HepG2 (cell line): ENCODE data around the gene PCDHA9. TPM values are rescaled to one million over a fixed set of nuclear protein-coding genes. Genes with fewer than 3 reads are reported as not detected.

Experiments used
- ATAC-seq: fragments of 200-7000 bp; cut with Tn5 transposase; 3 replicates; pipeline ENCODE4 v1.9.1; 2020; ENCODE audit warnings: mild to moderate bottlenecking, moderate library complexity
- BruUV-seq: library from RNA; stranded (reverse); fragments of 400-500 nt; replicated peaks from 2 replicates; lab custom pipeline; 2021; lab: Mats Ljungman, UMichigan
- CTCF ChIA-PET: fragments of 300-600 bp; formaldehyde crosslinking; extraction: SDS; loops from one replicate; lab custom pipeline; 2021; ENCODE audit warnings: low total read pairs, inconsistent platforms, low intra/inter-chr PET ratio; lab: Yijun Ruan, JAX
- POLR2A ChIA-PET: fragments of 350-600 bp; sonication (Branson Sonifier 250); formaldehyde crosslinking; loops from one replicate; lab custom pipeline; 2020; ENCODE audit warnings: antibody characterized with exemption, inconsistent platforms; lab: Yijun Ruan, JAX
- DNase-seq: peaks from one replicate; pipeline ENCODE4 v3.0.0-alpha.2; 2015; ENCODE audit warnings: low spot score
- FAIRE-seq: peaks from 3 replicates; lab custom pipeline; 2011; peaks lifted over from hg19 to GRCh38; lab: Jason Lieb, UNC
- H2AFZ ChIP-seq: one replicate; pipeline ENCODE4 v1.6.1; 2011; ENCODE audit warnings: low read length, inconsistent platforms
- H3K27ac ChIP-seq: fragments of 300-600 bp; 3 replicates; pipeline ENCODE4 v1.8.0; 2011; ENCODE audit warnings: mixed run types, mild to moderate bottlenecking, mixed read lengths, low read length, inconsistent platforms; ENCODE audit not compliant: insufficient read depth; ENCODE audit errors: extremely low read length
- H3K27me3 ChIP-seq, 2 experiments: fragments of 200-600 bp in 1 of 2; 2 replicates in 1 of 2; 3 replicates in 1 of 2; pipeline versions ENCODE4 v1.6.0 to v1.8.0; 2011; ENCODE audit warnings: low read length in 2 of 2, mild to moderate bottlenecking in 2 of 2, moderate library complexity in 2 of 2, inconsistent platforms in 1 of 2; ENCODE audit not compliant: insufficient read depth in 2 of 2, control insufficient read depth in 1 of 2
- H3K36me3 ChIP-seq, 2 experiments: fragments of 200-600 bp in 1 of 2; replicated peaks in 1 of 2; 2 replicates in 1 of 2; 3 replicates in 1 of 2; pipeline versions ENCODE4 v1.5.1 to v1.8.0; 2011; ENCODE audit warnings: low read length in 2 of 2, inconsistent platforms in 1 of 2; ENCODE audit not compliant: insufficient read depth in 2 of 2, control insufficient read depth in 1 of 2
- H3K4me1 ChIP-seq: 2 replicates; pipeline ENCODE4 v1.5.1; 2012; ENCODE audit warnings: low read length, inconsistent platforms; ENCODE audit not compliant: insufficient read depth
- H3K4me2 ChIP-seq: 2 replicates; pipeline ENCODE4 v1.6.0; 2011; ENCODE audit warnings: low read depth, low read length, inconsistent platforms
- H3K4me3 ChIP-seq, 3 experiments: fragments of 200-600 bp in 1 of 3; sonication (generic), shearing (Covaris generic) in 1 of 3; replicated peaks in 1 of 3; 2 replicates each; pipeline ENCODE4 v1.5.1; 2011 to 2016; ENCODE audit warnings: low read length in 3 of 3, inconsistent platforms in 2 of 3, low read depth in 2 of 3, mild to moderate bottlenecking in 2 of 3, control low read depth in 1 of 3, mixed read lengths in 1 of 3; ENCODE audit not compliant: insufficient read depth in 1 of 3
- H3K79me2 ChIP-seq: one replicate; pipeline ENCODE4 v1.6.1; 2011; ENCODE audit warnings: low read length, inconsistent platforms; ENCODE audit not compliant: insufficient read depth
- H3K9ac ChIP-seq: 2 replicates; pipeline ENCODE4 v1.6.0; 2011; ENCODE audit warnings: mild to moderate bottlenecking, low read depth, low read length, inconsistent platforms; ENCODE audit not compliant: insufficient read depth
- H3K9me3 ChIP-seq: 2 replicates; pipeline ENCODE4 v1.5.1; 2012; ENCODE audit warnings: mild to moderate bottlenecking, low read length
- H4K20me1 ChIP-seq: 2 replicates; pipeline ENCODE4 v1.6.0; 2011; ENCODE audit warnings: inconsistent platforms, mild to moderate bottlenecking, low read length, moderate library complexity; ENCODE audit not compliant: insufficient read depth
- ELF1 ChIP-seq: sonication (generic); formaldehyde crosslinking; IDR thresholded peaks from 2 replicates; pipeline ENCODE4 v1.4.0; 2020; ENCODE audit warnings: missing genetic modification reagents
- GABPB1 ChIP-seq: IDR thresholded peaks from 2 replicates; pipeline ENCODE4 v1.6.1; 2016; ENCODE audit warnings: mild to moderate bottlenecking, missing genetic modification reagents, moderate library complexity, missing compliant biosample characterization
- GPN1 ChIP-seq: sonication (generic); formaldehyde crosslinking; IDR thresholded peaks from 2 replicates; pipeline ENCODE4 v1.5.1; 2020; ENCODE audit warnings: missing genetic modification reagents, borderline replicate concordance
- KAT7 ChIP-seq: IDR thresholded peaks from 2 replicates; pipeline ENCODE4 v1.6.1; 2018; ENCODE audit warnings: borderline replicate concordance, missing compliant biosample characterization
- LBX2 ChIP-seq: sonication (generic); formaldehyde crosslinking; IDR thresholded peaks from 2 replicates; pipeline ENCODE4 v1.5.0; 2020; ENCODE audit warnings: missing genetic modification reagents, mild to moderate bottlenecking, borderline replicate concordance
- NCOA2 ChIP-seq: sonication (generic); formaldehyde crosslinking; IDR thresholded peaks from 2 replicates; pipeline ENCODE4 v1.8.0; 2022; ENCODE audit warnings: inconsistent platforms
- PHB2 ChIP-seq: fragments of 450-650 bp; IDR thresholded peaks from 2 replicates; pipeline ENCODE4 v1.6.1; 2018; ENCODE audit not compliant: partially characterized antibody
- ZNF136 ChIP-seq: sonication (generic); formaldehyde crosslinking; IDR thresholded peaks from 2 replicates; pipeline ENCODE4 v1.8.1; 2022; ENCODE audit warnings: low read depth, mild to moderate bottlenecking, moderate library complexity, missing genetic modification reagents
- WGBS: methylation state at CpG from one replicate; pipeline ENCODE4 v1.1.6; 2017; ENCODE audit warnings: low lambda C conversion rate; 5-methylcytosine and 5-hydroxymethylcytosine counted together
- in situ Hi-C: cut with HindIII; loops from 2 replicates; pipeline ENCODE4 v1.10.0; 2017; ENCODE audit warnings: low pct_unique_long_range_greater_than_20kb; ENCODE audit not compliant: extremely low pct_ligation_motif_present
- intact Hi-C: fragments of 100-400 bp; cut with micrococcal nuclease; formaldehyde crosslinking; loops from one replicate; pipeline ENCODE4 v1.10.0; 2022; ENCODE audit not compliant: unreplicated experiment
- polyA plus RNA-seq, 8 experiments: library from polyadenylated mRNA; depleted of rRNA in 3 of 8; stranded (reverse) in 7 of 8; unstranded in 1 of 8; fragments of >200 nt; fragmentation: Illumina TruSeq in 4 of 8; extraction: Trizol in 4 of 8; gene quantifications; 2 replicates each; pipeline versions ENCODE4 v1.2.1 to v1.2.3, GENCODE V29; 2011 to 2016; ENCODE audit warnings: low read depth in 4 of 8, missing spikeins in 1 of 8, mixed read lengths in 1 of 8; ENCODE audit not compliant: insufficient read depth in 1 of 8
- total RNA-seq, 5 experiments: library from RNA; depleted of rRNA; stranded (reverse); fragments of >200 nt; fragmentation: Illumina TruSeq; extraction: Trizol; gene quantifications; 2 replicates each; pipeline ENCODE4 v1.2.3, GENCODE V29; 2016; ENCODE audit warnings: low read depth in 1 of 5

Gene PCDHA9
- total and polyA plus RNA-seq, 2 of the 13 experiments (the other 11 are each of a cell fraction or from before 2014, with no cell fraction given): 0.03 TPM; not detected in 1

GRCh38 chr5:140840978-140841962 is 6.9 kb upstream of the PCDHA9 start, which contains the start of gene PCDHA8 (continued):
- 0 out of 2 replicates have a peak, but pooled peaks have one; percentile 21 for TF ChIP-seq ELF1 (CRISPR knock-in tag)
- TF ChIP-seq KAT7 (CRISPR knock-in tag): no peak
- TF ChIP-seq GABPB1 (CRISPR knock-in tag): peak; percentile 47; the same call in 1 of the 2 replicates
- TF ChIP-seq GPN1 (CRISPR knock-in tag): no peak
- TF ChIP-seq ZNF136 (CRISPR knock-in tag): no peak
- TF ChIP-seq, all 625 proteins: peak for 11

- intact Hi-C loops: no loop called here
- BruUV-seq: no TSS peak
- 80% methylated on average over 62 of the region's 87 CpGs for WGBS
Observed at GRCh38 chr5:140842798-140843733, 5.1 kb upstream of the PCDHA9 start.

More at GRCh38 chr5:140842798-140843733, 5.1 kb upstream of the PCDHA9 start:
- no peaks in the 10 kb centered on the region for H3K36me3 ChIP-seq
- no peaks in the 10 kb centered on the region for H4K20me1 ChIP-seq
- no peak overlapping the region for H3K4me2 ChIP-seq
- no peaks in the 10 kb centered on the region for H3K27me3 ChIP-seq
- H3K4me3 ChIP-seq: no peak overlapping the region
- ATAC-seq (no peak), DNase-seq (no peak), FAIRE-seq (no peak)
- no peaks in the 10 kb centered on the region for H3K9me3 ChIP-seq
- no peaks in the 10 kb centered on the region for H3K79me2 ChIP-seq
- TF ChIP-seq LBX2 (CRISPR knock-in tag) (no peak), PHB2 (no peak), NCOA2 (CRISPR knock-in tag) (no peak)
- in situ Hi-C loops: no loop called here
- H3K9ac ChIP-seq: no peak overlapping the region
- H2AFZ ChIP-seq: no peak overlapping the region
- POLR2A ChIA-PET: no interaction called here
- H3K4me1 ChIP-seq: no peaks in the 10 kb centered on the region
- CTCF ChIA-PET: no interaction called here
- H3K27ac ChIP-seq: no peak overlapping the region
